ENCODE results near the gene EIF4H.

GRCh38 chr7:74175340-74175739 lies 1.2 kb downstream of the EIF4H start:
- TF ChIP-seq, protein P1, sequence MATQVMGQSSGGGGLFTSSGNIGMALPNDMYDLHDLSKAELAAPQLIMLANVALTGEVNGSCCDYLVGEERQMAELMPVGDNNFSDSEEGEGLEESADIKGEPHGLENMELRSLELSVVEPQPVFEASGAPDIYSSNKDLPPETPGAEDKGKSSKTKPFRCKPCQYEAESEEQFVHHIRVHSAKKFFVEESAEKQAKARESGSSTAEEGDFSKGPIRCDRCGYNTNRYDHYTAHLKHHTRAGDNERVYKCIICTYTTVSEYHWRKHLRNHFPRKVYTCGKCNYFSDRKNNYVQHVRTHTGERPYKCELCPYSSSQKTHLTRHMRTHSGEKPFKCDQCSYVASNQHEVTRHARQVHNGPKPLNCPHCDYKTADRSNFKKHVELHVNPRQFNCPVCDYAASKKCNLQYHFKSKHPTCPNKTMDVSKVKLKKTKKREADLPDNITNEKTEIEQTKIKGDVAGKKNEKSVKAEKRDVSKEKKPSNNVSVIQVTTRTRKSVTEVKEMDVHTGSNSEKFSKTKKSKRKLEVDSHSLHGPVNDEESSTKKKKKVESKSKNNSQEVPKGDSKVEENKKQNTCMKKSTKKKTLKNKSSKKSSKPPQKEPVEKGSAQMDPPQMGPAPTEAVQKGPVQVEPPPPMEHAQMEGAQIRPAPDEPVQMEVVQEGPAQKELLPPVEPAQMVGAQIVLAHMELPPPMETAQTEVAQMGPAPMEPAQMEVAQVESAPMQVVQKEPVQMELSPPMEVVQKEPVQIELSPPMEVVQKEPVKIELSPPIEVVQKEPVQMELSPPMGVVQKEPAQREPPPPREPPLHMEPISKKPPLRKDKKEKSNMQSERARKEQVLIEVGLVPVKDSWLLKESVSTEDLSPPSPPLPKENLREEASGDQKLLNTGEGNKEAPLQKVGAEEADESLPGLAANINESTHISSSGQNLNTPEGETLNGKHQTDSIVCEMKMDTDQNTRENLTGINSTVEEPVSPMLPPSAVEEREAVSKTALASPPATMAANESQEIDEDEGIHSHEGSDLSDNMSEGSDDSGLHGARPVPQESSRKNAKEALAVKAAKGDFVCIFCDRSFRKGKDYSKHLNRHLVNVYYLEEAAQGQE (IDR thresholded peaks at IDR 0.05; ENCODE audit: insufficient read depth in 1 of 2, low read depth in 2 of 2, low read length in 2 of 2), result no peak
- TF ChIP-seq POLR2AphosphoS5 (IDR thresholded peaks at IDR 0.05; ENCODE audit: low read depth, low read length), result no peak
- no peak for TF ChIP-seq TAF1 (IDR thresholded peaks at IDR 0.05; ENCODE audit: borderline replicate concordance, insufficient read depth, low read length)
- TF ChIP-seq SIN3A (IDR thresholded peaks at IDR 0.05; ENCODE audit: borderline replicate concordance, insufficient read depth, low read length), result no peak
- no peak for TF ChIP-seq FOXP2 (optimal IDR thresholded peaks at IDR 0.05; ENCODE audit: borderline replicate concordance, extremely low read depth, extremely low read length, insufficient read depth)

All from PFSK-1 (cell line).